ENCODE data around the gene DAP.
"Not testable (repeated sequence)": the region's sequence is repeated elsewhere in the genome, so short reads cannot be mapped to it uniquely, and the experiment has no call there.

DNA sequence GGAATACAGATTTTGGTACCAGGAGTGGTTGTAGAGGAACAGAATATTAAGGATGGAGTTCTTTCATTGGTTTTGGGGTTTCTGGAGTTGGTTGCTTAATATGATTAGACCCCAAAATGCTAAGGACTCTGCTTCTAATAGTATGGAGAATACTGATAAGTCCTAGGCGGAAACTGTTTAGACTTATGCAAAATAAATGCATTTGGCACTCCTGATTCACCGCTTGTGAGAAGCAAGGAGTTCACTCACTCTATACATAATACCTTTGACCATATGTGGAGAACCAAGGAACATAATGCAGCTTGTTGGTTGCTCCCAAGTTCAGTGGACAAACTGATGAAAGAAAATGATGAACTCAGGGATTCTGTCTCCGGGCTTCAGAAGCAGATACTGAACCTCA, 44.2 kb downstream of the DAP start:
- TF ChIP-seq POLR2AphosphoS5 (IDR thresholded peaks at IDR 0.05); POLR2A (IDR thresholded peaks at IDR 0.05; ENCODE audit: low read depth); EP300 (IDR thresholded peaks at IDR 0.05): not testable (repeated sequence)
- TF ChIP-seq, protein P1, sequence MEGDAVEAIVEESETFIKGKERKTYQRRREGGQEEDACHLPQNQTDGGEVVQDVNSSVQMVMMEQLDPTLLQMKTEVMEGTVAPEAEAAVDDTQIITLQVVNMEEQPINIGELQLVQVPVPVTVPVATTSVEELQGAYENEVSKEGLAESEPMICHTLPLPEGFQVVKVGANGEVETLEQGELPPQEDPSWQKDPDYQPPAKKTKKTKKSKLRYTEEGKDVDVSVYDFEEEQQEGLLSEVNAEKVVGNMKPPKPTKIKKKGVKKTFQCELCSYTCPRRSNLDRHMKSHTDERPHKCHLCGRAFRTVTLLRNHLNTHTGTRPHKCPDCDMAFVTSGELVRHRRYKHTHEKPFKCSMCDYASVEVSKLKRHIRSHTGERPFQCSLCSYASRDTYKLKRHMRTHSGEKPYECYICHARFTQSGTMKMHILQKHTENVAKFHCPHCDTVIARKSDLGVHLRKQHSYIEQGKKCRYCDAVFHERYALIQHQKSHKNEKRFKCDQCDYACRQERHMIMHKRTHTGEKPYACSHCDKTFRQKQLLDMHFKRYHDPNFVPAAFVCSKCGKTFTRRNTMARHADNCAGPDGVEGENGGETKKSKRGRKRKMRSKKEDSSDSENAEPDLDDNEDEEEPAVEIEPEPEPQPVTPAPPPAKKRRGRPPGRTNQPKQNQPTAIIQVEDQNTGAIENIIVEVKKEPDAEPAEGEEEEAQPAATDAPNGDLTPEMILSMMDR (IDR thresholded peaks at IDR 0.05): not testable (repeated sequence)

Data from esophagus muscularis mucosa (tissue), 4 donors.